Keratinocyte (primary cell): Measurements from ENCODE around the gene WDR45B. TPM values are rescaled to one million over a fixed set of nuclear protein-coding genes. Genes with fewer than 3 reads are reported as not detected.

Source experiments
- DNase-seq: peaks from one replicate; pipeline ENCODE4 v3.0.0-alpha.2; 2011; ENCODE audit warnings: low read depth, missing footprints, low spot score
- FAIRE-seq: peaks from 2 replicates; lab custom pipeline; 2011; peaks lifted over from hg19 to GRCh38; lab: Jason Lieb, UNC
- H2AFZ ChIP-seq: 2 replicates; pipeline ENCODE4 v1.6.0; 2012; ENCODE audit warnings: low read length, control low read depth, inconsistent platforms; ENCODE audit not compliant: control insufficient read depth
- H3K27ac ChIP-seq: 2 replicates; pipeline ENCODE4 v1.5.1; 2011; ENCODE audit warnings: low read length; ENCODE audit not compliant: control insufficient read depth, insufficient read depth
- H3K27me3 ChIP-seq: 3 replicates; pipeline ENCODE4 v1.6.0; 2011; ENCODE audit warnings: low read length; ENCODE audit not compliant: control insufficient read depth, insufficient read depth; ENCODE audit errors: extremely low read depth
- H3K36me3 ChIP-seq, 2 experiments: 2 replicates in 1 of 2; 3 replicates in 1 of 2; pipeline ENCODE4 v1.5.1; 2011; ENCODE audit warnings: low read length in 2 of 2, mild to moderate bottlenecking in 1 of 2; ENCODE audit not compliant: control insufficient read depth in 2 of 2, insufficient read depth in 2 of 2; ENCODE audit errors: extremely low read depth in 1 of 2
- H3K4me1 ChIP-seq: 3 replicates; pipeline ENCODE4 v1.5.1; 2011; ENCODE audit warnings: low read length; ENCODE audit not compliant: control insufficient read depth, insufficient read depth; ENCODE audit errors: extremely low read depth
- H3K4me2 ChIP-seq: 3 replicates; pipeline ENCODE4 v1.6.0; 2011; ENCODE audit warnings: low read depth, low read length; ENCODE audit not compliant: control insufficient read depth, insufficient read depth; ENCODE audit errors: extremely low read depth
- H3K4me3 ChIP-seq, 3 experiments: fragments of 200-600 bp in 1 of 3; sonication (generic) in 1 of 3; 2 replicates in 2 of 3; 3 replicates in 1 of 3; pipeline ENCODE4 v1.5.1; 2011 to 2016; ENCODE audit warnings: low read length in 3 of 3, mild to moderate bottlenecking in 3 of 3, control low read depth in 2 of 3, inconsistent platforms in 1 of 3, low read depth in 1 of 3, mixed read lengths in 1 of 3, mixed run types in 1 of 3, moderate library complexity in 1 of 3; ENCODE audit not compliant: control insufficient read depth in 2 of 3, insufficient read depth in 2 of 3; ENCODE audit errors: extremely low read depth in 1 of 3
- H3K79me2 ChIP-seq: 2 replicates; pipeline ENCODE4 v1.6.0; 2012; ENCODE audit warnings: low read length; ENCODE audit not compliant: control insufficient read depth, insufficient read depth
- H3K9ac ChIP-seq: 3 replicates; pipeline ENCODE4 v1.6.0; 2011; ENCODE audit warnings: low read length; ENCODE audit not compliant: control insufficient read depth, insufficient read depth; ENCODE audit errors: extremely low read depth
- H3K9me1 ChIP-seq: 3 replicates; pipeline ENCODE4 v1.6.0; 2011; ENCODE audit warnings: low read length; ENCODE audit not compliant: control insufficient read depth, insufficient read depth; ENCODE audit errors: extremely low read depth
- H3K9me3 ChIP-seq: 2 replicates; pipeline ENCODE4 v1.5.1; 2012; ENCODE audit warnings: low read depth, low read length; ENCODE audit not compliant: control insufficient read depth
- H4K20me1 ChIP-seq: 3 replicates; pipeline ENCODE4 v1.6.0; 2011; ENCODE audit warnings: low read length; ENCODE audit not compliant: control insufficient read depth, insufficient read depth; ENCODE audit errors: extremely low read depth
- CTCF ChIP-seq, 3 experiments: IDR thresholded peaks in 1 of 3; conservative IDR thresholded peaks in 1 of 3; optimal IDR thresholded peaks in 1 of 3; 2 replicates in 2 of 3; 3 replicates in 1 of 3; pipeline versions ENCODE3 to v1.5.1; 2011; ENCODE audit warnings: low read length in 3 of 3, mild to moderate bottlenecking in 3 of 3, moderate library complexity in 2 of 3, control low read depth in 1 of 3, inconsistent platforms in 1 of 3; ENCODE audit not compliant: insufficient read depth in 2 of 3; ENCODE audit errors: extremely low read depth in 1 of 3
- EZH2 ChIP-seq: IDR thresholded peaks from one replicate; pipeline ENCODE4 v1.6.1; 2012; ENCODE audit warnings: inconsistent platforms, mild to moderate bottlenecking, low read length, moderate library complexity
- dilution Hi-C: fragments of 300-500 bp; cut with MboI; formaldehyde crosslinking; loops from one replicate; pipeline ENCODE4 v1.7.0; 2020; ENCODE audit warnings: low sequenced_read_pairs; ENCODE audit not compliant: extremely low pct_ligation_motif_present
- polyA plus RNA-seq, 5 experiments: library from polyadenylated mRNA; depleted of rRNA in 3 of 5; stranded (reverse) in 3 of 5; stranded (forward) in 1 of 5; unstranded in 1 of 5; fragments of >200 nt; gene quantifications; 1 replicate in 1 of 5; 2 replicates in 3 of 5; 3 replicates in 1 of 5; pipeline versions ENCODE4 v1.2.1 to v1.2.3, GENCODE V29; 2011 to 2012; ENCODE audit warnings: missing spikeins in 2 of 5, low read depth in 1 of 5, low replicate concordance in 1 of 5

The WDR45B gene
- polyA plus RNA-seq, 1 donor (not counting 4 experiments of a cell fraction or from before 2014, with no cell fraction given): 77.2 TPM

- H3K27me3 ChIP-seq: no peaks in the 10 kb centered on the region
- H3K27ac ChIP-seq: no peak overlapping the region
- H3K9ac ChIP-seq: no peak overlapping the region
- H3K9me1 ChIP-seq: no peaks in the 10 kb centered on the region
- H2AFZ ChIP-seq: no peak overlapping the region
- no peaks in the 10 kb centered on the region for H3K9me3 ChIP-seq
- H3K36me3 ChIP-seq: peaks cover 0 to 1% of the 10 kb centered on the region in 2 experiments
- H3K4me3 ChIP-seq: no peak overlapping the region
- no peak for TF ChIP-seq CTCF (optimal IDR thresholded peaks at IDR 0.05 in 1 of 3, IDR thresholded peaks at IDR 0.05 in 1 of 3, conservative IDR thresholded peaks at IDR 0.05 in 1 of 3; ENCODE audit: extremely low read depth in 1 of 3, insufficient read depth in 2 of 3, low read length in 3 of 3)
- TF ChIP-seq EZH2: no peak
- H4K20me1 ChIP-seq: no peaks in the 10 kb centered on the region
- no peak for DNase-seq
- H3K4me2 ChIP-seq: no peak overlapping the region
- no peak for FAIRE-seq
- H3K4me1 ChIP-seq: no peaks in the 10 kb centered on the region
- no peaks in the 10 kb centered on the region for H3K79me2 ChIP-seq
- dilution Hi-C loops: no loop called here
Measured at GRCh38 chr17:82658331-82658730, 10.1 kb upstream of the WDR45B start.

- Histone ChIP-seq H3K36me3 (peaks cover 0 to 1% of the 10 kb centered on the region in 2 experiments), H3K27ac (no peak overlapping the region), H3K79me2 (no peaks in the 10 kb centered on the region), H4K20me1 (no peaks in the 10 kb centered on the region), H2AFZ (no peak overlapping the region), H3K27me3 (no peaks in the 10 kb centered on the region), H3K4me3 (no peak overlapping the region), H3K9me1 (no peaks in the 10 kb centered on the region), H3K4me1 (no peaks in the 10 kb centered on the region), H3K9ac (no peak overlapping the region), H3K9me3 (no peaks in the 10 kb centered on the region), H3K4me2 (no peak overlapping the region)
- DNase-seq (no peak), FAIRE-seq (no peak)
- TF ChIP-seq EZH2: no peak
- no peak for TF ChIP-seq CTCF (optimal IDR thresholded peaks at IDR 0.05 in 1 of 3, IDR thresholded peaks at IDR 0.05 in 1 of 3, conservative IDR thresholded peaks at IDR 0.05 in 1 of 3; ENCODE audit: extremely low read depth in 1 of 3, insufficient read depth in 2 of 3, low read length in 3 of 3)
- dilution Hi-C loops: no loop called here
Measured at GRCh38 chr17:82657926-82658325, 9.7 kb upstream of the WDR45B start.
